Hippocampal formation (tissue), 2 donors: ENCODE measurements around the gene MRPL51.
"Not testable (repeated sequence)": the region's sequence is repeated elsewhere in the genome, so short reads cannot be mapped to it uniquely, and the experiment has no call there.

Source experiments
- DNase-seq, 2 donors: peaks; one replicate each; lab custom pipeline; 2025; lab: John Stamatoyannopoulos, UW

The MRPL51 gene

DNA sequence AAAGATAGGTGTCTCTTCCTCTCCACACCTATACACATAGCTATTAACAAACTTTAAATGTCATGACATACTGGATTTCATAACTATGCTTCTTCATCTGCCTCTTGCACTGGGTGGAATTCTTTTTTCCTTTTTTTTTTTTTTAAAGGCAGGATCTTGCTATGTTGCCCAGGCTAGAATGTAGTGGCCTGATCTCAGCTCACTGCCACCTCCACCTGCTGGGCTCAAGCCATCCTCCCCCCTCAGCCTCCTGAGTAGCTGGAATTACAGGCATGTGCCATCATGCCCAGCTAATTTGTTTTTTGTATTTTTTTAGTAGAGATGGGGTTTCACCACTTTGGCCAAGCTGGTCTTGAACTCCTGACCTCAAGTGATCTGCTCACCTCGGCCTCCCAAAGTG, 4.8 kb downstream of the MRPL51 start:
- DNase-seq = no peak

DNA sequence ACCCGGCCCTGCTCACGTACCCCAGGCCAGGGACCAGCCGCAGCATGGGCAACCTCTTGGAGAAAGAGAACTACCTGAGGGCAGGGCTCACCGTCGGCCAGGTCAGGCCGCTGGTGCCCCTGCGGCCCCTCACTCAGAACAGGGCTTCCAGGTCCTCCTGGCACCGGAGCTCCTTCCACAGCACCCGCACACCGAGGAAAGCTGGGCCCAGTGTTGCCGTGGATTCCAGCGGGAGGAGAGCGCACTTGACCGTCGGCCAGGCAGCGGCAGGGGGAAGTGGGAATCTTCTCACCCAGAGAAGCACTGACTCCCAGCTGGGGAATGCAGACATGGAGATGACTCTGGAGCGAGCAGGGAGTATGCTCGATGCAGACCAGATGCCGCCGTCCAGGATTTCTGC, 14.6 kb downstream of the MRPL51 start:
- no peak for DNase-seq

DNA sequence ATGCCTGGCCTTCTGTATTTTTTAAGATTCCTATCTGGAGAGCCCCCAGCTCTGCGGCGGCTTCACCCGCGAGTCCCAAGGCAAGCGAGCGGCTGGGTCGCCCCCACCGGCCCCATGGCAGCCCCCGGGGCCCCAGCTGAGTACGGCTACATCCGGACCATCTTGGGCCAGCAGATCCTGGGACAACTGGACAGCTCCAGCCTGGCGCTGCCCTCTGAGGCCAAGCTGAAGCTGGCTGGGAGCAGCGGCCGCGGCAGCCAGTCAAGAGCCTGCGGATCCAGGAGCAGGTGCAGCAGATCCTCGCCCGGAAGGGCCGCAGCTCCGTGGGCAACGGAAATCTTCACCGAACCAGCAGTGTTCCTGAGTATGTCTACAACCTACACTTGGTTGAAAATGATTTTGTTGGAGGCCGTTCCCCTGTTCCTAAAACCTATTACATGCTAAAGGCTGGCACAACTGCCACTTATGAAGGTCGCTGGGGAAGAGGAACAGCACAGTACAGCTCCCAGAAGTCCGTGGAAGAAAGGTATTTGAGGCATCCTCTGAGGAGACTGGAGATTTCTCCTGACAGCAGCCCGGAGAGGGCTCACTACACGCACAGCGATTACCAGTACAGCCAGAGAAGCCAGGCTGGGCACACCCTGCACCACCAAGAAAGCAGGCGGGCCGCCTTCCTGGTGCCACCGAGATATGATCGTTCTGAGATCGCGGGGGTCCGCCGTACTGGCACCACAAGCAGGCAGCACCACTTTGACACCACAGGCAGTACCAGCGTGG, 15.3 kb downstream of the MRPL51 start:
- not testable (repeated sequence) for DNase-seq

DNA sequence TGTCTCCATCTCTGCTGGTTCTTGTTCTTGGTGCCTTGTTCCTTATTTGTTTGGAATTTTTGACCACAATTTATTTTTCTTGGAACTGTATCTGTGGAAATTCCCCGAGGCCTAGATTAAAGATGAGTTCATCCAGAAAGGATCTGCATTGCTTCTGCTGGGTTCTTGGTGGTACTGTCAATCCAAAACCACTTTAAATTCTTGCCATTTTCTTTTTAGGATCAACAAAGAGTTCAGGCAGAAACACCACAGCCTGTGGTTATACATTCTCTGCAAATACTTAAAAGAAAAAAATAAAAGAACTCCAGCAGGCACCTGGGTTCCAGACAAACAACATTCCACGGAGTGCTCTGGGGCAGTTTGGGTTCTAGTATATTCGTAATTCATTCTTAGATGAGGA, 16.6 kb downstream of the MRPL51 start:
- DNase-seq = no peak

DNA sequence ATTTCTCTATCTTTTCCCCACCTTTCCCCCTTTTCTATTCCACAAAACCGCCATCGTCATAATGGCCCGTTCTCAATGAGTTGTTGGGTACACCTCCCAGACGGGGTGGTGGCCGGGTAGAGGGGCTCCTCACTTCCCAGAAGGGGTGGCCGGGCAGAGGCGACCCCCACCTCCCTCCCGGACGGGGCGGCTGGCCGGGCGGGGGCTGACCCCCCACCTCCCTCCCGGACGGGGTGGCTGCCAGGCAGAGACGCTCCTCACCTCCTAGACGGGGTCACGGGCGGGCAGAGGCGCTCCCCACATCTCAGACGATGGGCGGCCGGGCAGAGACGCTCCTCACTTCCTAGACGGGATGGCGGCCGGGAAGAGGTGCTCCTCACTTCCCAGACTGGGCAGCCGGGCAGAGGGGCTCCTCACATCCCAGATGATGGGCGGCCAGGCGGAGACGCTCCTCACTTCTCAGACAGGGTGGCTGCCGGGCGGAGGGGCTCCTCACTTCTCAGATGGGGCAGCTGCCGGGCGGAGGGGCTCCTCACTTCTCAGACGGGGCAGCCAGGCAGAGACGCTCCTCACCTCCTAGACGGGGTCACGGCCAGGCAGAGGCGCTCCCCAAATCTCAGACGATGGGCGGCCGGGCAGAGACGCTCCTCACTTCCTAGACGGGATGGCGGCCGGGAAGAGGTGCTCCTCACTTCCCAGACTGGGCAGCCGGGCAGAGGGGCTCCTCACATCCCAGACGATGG, 17.7 kb downstream of the MRPL51 start:
- DNase-seq = not testable (repeated sequence)

DNA sequence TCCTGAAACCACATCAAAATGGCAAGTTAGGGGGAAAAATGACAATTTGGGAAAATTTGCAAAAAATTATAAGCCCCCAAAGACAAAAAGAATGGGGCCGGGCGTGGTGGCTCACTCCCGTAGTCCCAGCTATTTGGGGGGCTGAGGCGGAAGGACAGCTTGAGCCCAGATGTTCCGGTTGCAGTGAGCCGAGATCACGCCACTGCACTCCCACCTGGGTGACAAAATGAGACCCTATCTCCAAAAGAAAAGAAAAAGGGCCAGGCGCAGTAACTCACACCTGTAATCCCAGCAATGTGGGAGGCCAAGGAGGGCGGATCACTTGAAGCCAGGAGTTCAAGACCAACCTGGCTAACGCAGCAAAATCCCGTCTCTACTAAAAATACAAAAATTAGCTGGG, 20.6 kb downstream of the MRPL51 start:
- no peak for DNase-seq

DNA sequence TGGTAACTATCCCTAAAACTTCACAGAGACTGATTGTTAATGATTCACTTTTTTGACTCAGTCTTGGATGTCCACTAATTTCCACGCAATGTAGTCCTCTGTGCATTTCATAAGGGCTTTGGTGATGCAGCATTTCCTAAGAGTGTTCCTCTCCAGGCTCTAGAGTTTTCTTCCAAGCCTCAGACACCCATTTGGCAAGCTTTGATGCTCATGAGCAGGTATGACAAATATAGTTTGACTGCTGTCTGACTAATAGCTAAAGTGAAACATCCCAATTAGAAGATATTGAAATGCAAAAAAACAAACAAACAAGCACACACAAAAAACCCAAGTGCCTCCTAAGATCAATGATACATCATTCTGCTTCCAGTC, 21.1 kb downstream of the MRPL51 start:
- DNase-seq = no peak

DNA sequence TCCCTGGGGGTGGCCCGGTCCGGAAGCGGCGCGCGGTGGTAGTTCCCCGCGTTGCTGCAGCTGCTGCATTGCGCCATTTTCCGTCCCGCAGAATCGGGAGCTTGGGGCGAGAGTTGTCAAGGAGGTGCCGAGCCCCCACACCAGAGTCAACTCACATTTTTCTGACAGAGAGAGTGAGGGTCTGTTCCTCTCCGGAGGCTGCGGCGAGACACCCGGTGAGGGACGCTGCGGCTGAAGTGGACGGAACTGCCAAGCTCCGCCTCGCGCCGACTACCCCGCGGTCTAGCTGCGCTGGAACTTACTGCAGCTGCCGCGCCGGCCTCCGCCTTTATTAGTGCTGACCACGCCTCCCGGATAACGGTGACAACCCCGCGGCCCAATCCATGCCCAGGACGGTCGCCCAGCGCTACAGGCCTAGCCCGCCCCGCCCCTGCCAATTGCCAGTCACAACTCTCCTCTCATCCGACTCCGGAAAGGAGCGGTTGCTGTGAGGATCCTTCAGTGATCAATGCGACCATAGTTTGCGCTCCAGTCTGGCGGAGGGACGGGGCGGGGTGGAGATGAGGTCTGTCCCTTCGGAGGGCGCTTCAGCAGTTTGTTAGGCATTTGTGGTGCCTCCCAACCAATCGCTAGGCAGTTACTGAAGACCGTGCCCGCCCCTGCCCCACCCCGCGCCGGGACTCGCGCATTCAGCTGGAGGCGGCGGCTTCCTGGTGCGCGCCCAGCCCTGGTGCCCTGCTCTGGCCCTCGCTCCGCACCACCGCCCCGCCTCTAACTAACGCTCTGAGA, 22.5 kb downstream of the MRPL51 start, which contains the start of gene VAMP1:
TSS of gene VAMP1 (minus strand) at position 303 of the 789 bp plus-strand sequence. CDS start at position 157, 146 bp downstream.
- DNase-seq = peak; percentile 99

DNA sequence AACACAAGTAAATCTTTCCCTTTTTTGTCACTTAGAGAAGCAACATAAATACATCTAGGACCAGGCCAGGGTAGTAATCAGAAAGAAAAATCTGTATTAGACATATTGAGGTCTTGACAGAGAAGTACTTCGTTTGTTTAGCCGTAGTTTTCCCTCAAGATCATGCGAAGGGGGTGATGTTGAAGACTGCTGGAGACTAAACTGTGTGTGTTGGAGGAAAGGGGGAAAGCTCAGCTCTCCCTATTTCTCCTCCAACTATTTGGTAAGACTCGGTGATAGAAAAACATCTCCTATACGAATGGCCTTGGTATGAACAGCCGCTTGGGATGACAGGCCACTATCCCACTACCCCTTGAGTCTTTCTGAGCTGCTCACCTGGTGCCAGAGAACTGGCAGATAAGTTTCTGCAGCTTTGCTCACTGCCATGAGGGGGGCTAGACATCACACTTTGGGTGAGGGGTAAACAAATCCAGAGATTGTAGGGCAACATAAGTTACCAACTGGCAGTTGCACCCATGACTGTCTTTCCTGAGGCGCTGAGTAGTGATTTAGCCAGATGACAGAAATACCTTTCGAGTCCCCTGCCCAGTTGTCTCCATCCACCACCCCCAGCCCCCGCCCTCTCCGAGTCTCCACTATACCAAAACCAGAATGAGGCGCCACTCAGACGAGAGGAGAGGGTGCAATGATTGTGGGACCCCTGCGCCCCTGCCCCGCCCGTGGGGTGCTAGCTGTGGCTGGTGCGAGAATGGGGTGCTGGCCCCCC, 23.3 kb downstream of the MRPL51 start:
- no peak for DNase-seq

DNA sequence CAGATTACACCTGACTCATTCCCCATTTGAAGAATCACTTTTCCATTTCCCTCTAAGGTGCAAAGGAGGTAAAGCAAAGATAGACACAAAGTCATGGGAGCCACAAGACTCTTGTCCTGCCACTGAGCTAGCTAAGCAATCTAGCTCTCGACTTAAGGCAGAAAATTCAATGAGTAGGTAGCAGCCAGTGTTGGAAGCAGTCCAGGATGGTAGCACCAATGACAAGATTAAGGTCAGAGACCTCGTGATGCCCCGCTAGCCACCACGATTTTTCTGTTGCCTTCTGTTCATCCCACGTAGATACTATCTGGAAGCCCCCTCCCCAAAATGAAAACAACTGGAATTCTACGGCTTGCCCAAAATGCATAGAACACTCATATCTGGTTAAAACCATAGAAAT, 24.0 kb downstream of the MRPL51 start:
- no peak for DNase-seq

DNA sequence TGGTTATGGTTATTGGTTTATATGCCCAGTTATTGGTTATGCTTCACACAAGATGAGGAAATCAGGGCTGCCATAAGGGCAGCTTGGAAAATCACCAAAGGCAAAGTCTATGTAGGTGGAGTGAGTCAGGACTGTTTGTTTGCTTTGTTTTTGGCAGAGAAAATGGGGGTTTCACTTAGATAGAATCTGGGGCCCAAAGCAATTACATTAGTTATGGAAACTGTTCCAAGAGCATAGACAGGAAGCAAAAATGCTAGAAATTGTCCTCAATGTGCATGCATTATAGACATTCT, 24.8 kb downstream of the MRPL51 start:
- no peak for DNase-seq

DNA sequence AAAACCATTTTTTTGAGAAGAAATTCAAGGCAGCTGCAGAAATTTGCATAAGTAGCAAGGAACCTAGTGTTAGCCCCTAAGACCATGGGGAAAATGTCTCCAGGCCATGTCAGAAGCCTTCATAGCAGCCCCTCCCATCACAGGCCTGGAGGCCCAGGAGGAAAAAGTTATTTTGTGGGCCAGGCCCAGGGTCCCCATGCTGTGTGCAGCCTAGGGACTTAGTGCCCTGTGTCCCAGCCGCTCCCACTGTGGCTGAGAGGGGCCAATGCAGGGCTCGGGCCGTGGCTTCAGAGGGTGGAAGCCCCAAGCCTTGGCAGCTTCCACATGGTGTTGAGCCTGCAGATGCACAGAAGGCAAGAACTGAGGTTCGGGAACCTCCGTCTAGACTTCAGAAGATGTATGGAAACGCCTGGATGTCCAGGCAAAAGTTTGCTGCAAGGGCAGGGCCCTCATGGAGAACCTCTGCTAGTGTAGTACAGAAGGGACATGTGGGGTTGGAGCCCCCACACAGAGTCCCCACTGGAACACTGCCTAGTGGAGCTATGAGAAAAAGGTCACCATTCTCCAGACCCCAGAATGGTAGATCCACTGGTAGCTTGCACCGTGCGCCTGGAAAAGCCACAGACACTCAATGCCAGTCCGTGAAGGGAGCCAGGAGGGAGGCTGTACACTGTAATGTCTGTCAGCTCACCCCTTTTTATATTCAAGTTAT, 25.3 kb downstream of the MRPL51 start:
- DNase-seq = not testable (repeated sequence)

DNA sequence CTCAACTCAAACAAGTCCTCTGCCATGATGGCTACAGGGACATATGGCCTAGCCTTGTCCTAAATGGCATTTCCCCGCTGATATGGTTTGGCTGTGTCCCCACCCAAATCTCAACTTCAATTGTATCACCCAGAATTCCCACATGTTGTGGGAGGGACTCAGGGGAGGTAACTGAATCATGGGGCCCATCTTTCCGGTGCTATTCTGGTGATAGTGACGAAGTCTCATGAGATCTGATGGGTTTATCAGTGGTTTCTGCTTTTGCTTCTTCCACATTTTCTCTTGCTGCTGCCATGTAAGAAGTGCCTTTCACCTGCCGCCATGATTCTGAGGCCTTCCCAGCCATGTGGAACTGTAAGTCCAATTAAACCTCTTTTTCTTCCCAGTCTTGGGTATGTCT, 26.3 kb downstream of the MRPL51 start:
- not testable (repeated sequence) for DNase-seq

DNA sequence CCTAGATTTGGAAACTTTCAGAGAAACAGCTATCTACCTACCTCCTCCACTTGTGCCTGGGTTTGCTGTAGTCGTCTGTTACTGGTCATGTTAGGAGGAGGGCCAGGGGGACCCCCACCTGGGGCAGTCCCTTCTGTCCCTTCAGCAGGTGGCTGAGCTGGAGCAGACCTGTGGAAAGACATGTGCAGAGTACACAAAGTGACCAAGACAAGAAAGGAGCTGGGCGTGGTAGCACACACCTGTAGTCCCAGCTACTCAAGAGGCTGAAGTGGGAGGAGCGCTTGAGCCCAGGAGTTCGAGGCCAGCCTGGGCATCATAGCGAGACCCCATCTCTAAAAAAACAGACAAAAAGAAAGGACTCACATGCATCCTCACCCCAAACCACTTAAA, 26.9 kb downstream of the MRPL51 start:
- DNase-seq = no peak

DNA sequence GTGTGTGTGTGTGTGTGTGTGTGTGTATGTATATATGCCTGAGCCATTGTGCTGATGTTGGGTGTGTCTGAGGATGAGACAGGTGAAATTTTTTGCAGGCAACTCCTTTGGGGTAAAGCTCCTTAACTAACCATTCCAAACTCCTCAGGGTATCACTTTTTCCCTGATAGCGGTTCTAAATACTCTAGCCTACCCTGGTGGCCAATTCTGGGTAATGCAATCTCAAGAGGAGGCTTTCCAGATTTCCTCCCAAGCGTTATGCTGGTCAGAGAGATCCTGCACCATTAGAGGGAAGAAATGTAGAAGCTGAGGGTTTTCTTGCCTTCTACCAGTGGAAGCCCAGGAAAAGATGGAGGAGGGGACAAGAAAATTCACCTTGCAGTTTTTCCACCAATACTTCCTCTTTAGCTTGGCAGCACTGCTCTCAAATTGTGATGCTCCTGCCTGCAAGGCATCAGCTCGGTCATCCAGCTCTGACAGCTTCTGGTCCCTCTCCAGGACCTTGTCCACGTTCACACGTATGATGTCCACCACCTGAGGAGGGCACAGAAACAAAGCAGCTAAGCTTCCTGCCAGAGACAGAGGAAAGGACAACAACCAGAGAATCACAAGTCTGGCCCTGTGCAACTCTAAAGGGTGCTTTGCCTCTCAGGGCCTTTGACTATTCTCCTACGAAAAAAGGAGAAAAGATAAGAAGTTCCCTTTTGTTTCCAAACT, 27.4 kb downstream of the MRPL51 start:
- peak; percentile 26 to 53 for DNase-seq

DNA sequence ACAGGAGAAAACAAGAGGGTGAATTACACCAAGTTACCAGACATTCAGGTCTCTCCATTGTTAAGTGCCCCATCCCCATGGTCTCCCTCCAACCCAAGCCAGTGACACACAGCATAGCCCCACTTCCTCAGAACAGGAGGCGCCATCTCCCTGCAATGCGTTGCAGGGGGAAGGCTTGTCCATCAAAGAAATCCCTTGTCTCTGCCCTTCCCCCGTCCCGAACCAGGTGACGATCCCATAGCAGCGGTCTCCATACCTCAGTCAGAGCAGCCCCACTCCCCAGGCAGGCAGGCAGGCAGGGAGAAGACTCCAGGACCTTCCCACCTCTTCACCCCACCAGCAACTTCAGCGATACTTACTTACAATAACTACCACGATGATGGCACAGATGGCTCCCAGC, 28.5 kb downstream of the MRPL51 start:
- DNase-seq = no peak

DNA sequence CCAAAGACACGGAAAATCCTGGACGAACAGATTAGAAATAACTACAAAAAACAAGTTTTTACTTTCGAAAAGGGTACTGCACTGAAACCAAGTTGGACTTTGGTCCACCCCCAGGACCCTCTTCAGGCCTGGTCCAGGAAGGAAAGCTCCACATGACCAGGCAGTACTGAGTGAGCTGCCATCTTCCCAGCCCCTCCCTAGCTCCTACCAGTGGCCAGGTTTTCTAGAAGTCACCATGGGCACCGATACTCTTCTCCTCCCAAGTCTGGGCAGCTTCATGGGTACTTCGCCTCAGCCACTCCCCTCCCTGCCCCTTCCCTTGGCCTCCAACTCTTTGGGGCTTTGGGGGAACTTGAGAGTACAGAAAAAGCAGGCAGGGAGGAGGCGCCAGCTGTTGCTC, 29.2 kb downstream of the MRPL51 start:
- no peak for DNase-seq

DNA sequence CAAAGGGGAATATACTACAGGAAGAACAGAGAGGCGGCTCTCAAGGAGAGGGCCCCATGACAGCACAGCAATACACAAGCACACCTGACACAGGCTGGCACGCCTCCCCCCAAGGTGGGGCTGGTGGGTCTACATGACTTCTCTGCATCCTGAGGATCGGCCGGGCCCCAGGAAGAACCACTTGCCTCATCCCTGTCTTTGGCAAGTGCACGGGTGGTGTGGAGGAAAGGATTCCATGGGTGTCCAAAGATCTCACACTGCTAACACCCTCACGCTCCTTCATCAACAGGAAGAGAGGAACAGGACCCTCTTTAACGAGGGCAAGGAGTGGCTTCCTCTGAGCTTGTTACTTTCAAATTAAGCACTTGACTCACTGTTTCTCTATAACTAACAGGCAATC, 29.8 kb downstream of the MRPL51 start:
- DNase-seq = no peak

DNA sequence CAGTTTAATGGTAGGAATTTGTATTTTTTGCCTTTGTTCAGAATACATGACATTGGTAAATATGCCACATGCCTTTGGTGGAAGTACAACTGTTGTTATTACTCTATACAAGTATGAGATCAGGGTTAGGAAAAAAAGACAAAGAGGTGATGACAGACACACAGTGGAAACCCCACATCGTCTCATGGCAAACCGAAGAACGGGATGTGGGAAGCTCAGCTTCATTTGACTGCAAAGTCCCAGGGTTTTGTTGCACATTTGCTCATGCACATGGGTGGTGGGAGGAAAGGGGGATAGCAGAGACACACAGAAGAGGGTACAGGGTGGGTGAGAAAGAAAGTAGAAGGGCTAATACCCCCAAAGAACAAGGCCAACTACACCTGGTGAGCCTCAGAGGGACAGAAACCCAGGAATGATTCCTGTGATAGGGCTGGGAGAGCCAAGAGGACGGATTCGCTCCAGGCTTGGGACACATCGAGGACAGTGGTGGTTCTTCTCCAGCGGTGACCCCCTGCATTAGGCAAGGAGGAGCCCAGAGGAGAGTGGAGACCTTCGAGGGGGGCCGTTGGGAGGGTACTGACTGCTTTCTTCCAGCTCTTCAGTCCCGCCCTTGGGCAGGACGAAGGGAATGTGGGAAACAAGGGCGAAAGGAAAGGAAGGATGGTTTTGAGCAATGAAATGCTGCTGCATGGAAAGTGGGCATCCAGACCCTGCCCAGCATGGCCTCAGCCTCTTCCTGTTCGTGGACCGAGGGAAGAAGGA, 30.6 kb downstream of the MRPL51 start:
- no peak for DNase-seq
